ENCODE results near the gene PTCD1.

GRCh38 chr7:99419323-99420021 lies 19.1 kb downstream of the PTCD1 start:
- TF ChIP-seq ERG (CRISPR knock-in tag; IDR thresholded peaks at IDR 0.05) (no peak), HMGXB4 (CRISPR knock-in tag; IDR thresholded peaks at IDR 0.05) (no peak), CTCF (IDR thresholded peaks at IDR 0.05) (no peak), ZBTB21 (CRISPR knock-in tag; IDR thresholded peaks at IDR 0.05; ENCODE audit: borderline replicate concordance) (no peak), MLX (CRISPR knock-in tag; IDR thresholded peaks at IDR 0.05) (no peak), ATF2 (CRISPR knock-in tag; IDR thresholded peaks at IDR 0.05; ENCODE audit: borderline replicate concordance, low read depth) (no peak), SP1 (CRISPR knock-in tag; conservative IDR thresholded peaks at IDR 0.05) (no peak), TEAD4 (CRISPR knock-in tag; IDR thresholded peaks at IDR 0.05) (no peak), PREB (CRISPR knock-in tag; IDR thresholded peaks at IDR 0.05; ENCODE audit: borderline replicate concordance) (no peak), IRF1 (CRISPR knock-in tag; IDR thresholded peaks at IDR 0.05) (no peak), NFE2L1 (CRISPR knock-in tag; IDR thresholded peaks at IDR 0.05) (no peak), FOXJ3 (CRISPR knock-in tag; IDR thresholded peaks at IDR 0.05; ENCODE audit: borderline replicate concordance) (no peak), FOXP4 (CRISPR knock-in tag; IDR thresholded peaks at IDR 0.05) (no peak)

Measured in WTC11 (cell line).